ENCODE measurements around the gene MMP12.

Gene MMP12

GRCh38 chr11:102874852-102875251, at the start of gene MMP12:
MMP12 (minus strand) TSS chr11:102874982; CDS start chr11:102874937, 45 bp downstream.
- Histone ChIP-seq H4K20me1 (ENCODE audit: control insufficient read depth, insufficient read depth, low read depth, low read length) (no peaks in the 10 kb centered on the region), H3K4me2 (ENCODE audit: low read length) (no peak within 1 kb of the TSS), H3K9me3 (ENCODE audit: control insufficient read depth, insufficient read depth, low read length) (no peaks in the 10 kb centered on the region), H3K36me3 (ENCODE audit: control insufficient read depth, low read length) (no peaks in the 10 kb centered on the region), H3K4me3 (ENCODE audit: low read length) (no peak within 1 kb of the TSS), H3K4me1 (ENCODE audit: control insufficient read depth, low read length) (no peaks in the 10 kb centered on the region), H3F3A (ENCODE audit: control insufficient read depth, insufficient read depth) (no peaks in the 10 kb centered on the region), H3K9me2 (replicated peaks; ENCODE audit: control insufficient read depth, low read length) (no peaks in the 10 kb centered on the region), H3K27ac (ENCODE audit: low read depth, low read length) (no peak within 1 kb of the TSS), H3K79me2 (ENCODE audit: control insufficient read depth, low read length) (no peaks in the 10 kb centered on the region), H3K27me3 (ENCODE audit: control insufficient read depth, low read length) (no peaks in the 10 kb centered on the region)
- TF ChIP-seq CTCF (IDR thresholded peaks at IDR 0.05; ENCODE audit: low read depth, low read length, poor library complexity, severe bottlenecking), result no peak
- TF ChIP-seq EZH2phosphoT487 (IDR thresholded peaks at IDR 0.05; ENCODE audit: borderline replicate concordance, low read length), result no peak

GRCh38 chr11:102921587-102922220, 46.9 kb upstream of the MMP12 start:
- no peaks in the 10 kb centered on the region for H3F3A ChIP-seq (ENCODE audit: control insufficient read depth, insufficient read depth)
- TF ChIP-seq EZH2phosphoT487 (IDR thresholded peaks at IDR 0.05; ENCODE audit: borderline replicate concordance, low read length) (no peak), CTCF (IDR thresholded peaks at IDR 0.05; ENCODE audit: low read depth, low read length, poor library complexity, severe bottlenecking) (no peak)
- no peaks in the 10 kb centered on the region for H3K9me3 ChIP-seq (ENCODE audit: control insufficient read depth, insufficient read depth, low read length)
- H3K4me1 ChIP-seq (ENCODE audit: control insufficient read depth, low read length), result peaks cover 19% of the 10 kb centered on the region
- H3K79me2 ChIP-seq (ENCODE audit: control insufficient read depth, low read length), result no peaks in the 10 kb centered on the region
- 0 out of 2 replicates have a peak, but pooled peaks cover 2% of the 10 kb centered on the region for H3K27me3 ChIP-seq (ENCODE audit: control insufficient read depth, low read length)
- no peak overlapping the region for H3K4me3 ChIP-seq (ENCODE audit: low read length)
- H4K20me1 ChIP-seq (ENCODE audit: control insufficient read depth, insufficient read depth, low read depth, low read length), result no peaks in the 10 kb centered on the region
- H3K9me2 ChIP-seq (replicated peaks; ENCODE audit: control insufficient read depth, low read length), result no peaks in the 10 kb centered on the region
- H3K4me2 ChIP-seq (ENCODE audit: low read length), result no peak overlapping the region
- no peaks in the 10 kb centered on the region for H3K36me3 ChIP-seq (ENCODE audit: control insufficient read depth, low read length)
- no peak overlapping the region for H3K27ac ChIP-seq (ENCODE audit: low read depth, low read length)

GRCh38 chr11:102920118-102920684, 45.4 kb upstream of the MMP12 start:
- Histone ChIP-seq H3K27ac (ENCODE audit: low read depth, low read length) (no peak overlapping the region), H3K9me2 (replicated peaks; ENCODE audit: control insufficient read depth, low read length) (no peaks in the 10 kb centered on the region), H3K36me3 (ENCODE audit: control insufficient read depth, low read length) (no peaks in the 10 kb centered on the region), H4K20me1 (ENCODE audit: control insufficient read depth, insufficient read depth, low read depth, low read length) (no peaks in the 10 kb centered on the region), H3F3A (ENCODE audit: control insufficient read depth, insufficient read depth) (no peaks in the 10 kb centered on the region), H3K9me3 (ENCODE audit: control insufficient read depth, insufficient read depth, low read length) (no peaks in the 10 kb centered on the region), H3K4me2 (ENCODE audit: low read length) (peak overlapping the region; percentile 32), H3K4me3 (ENCODE audit: low read length) (no peak overlapping the region), H3K79me2 (ENCODE audit: control insufficient read depth, low read length) (no peaks in the 10 kb centered on the region), H3K4me1 (ENCODE audit: control insufficient read depth, low read length) (peaks cover 19% of the 10 kb centered on the region), H3K27me3 (ENCODE audit: control insufficient read depth, low read length) (0 out of 2 replicates have a peak, but pooled peaks cover 2% of the 10 kb centered on the region)
- TF ChIP-seq EZH2phosphoT487 (IDR thresholded peaks at IDR 0.05; ENCODE audit: borderline replicate concordance, low read length) (no peak), CTCF (IDR thresholded peaks at IDR 0.05; ENCODE audit: low read depth, low read length, poor library complexity, severe bottlenecking) (no peak)

All from DOHH2 (cell line).